Neural progenitor cell (in vitro differentiated cells): Measurements from ENCODE around the gene IGF2.

Experiments
- CTCF ChIP-seq: fragments of 200-600 bp; sonication (generic); IDR thresholded peaks from 2 replicates; pipeline ENCODE4 v1.5.1; 2017; ENCODE audit warnings: antibody characterized with exemption, mild to moderate bottlenecking
- EZH2 ChIP-seq: fragments of 200-600 bp; sonication (generic); IDR thresholded peaks from 2 replicates; pipeline ENCODE4 v1.6.1; 2017; ENCODE audit warnings: antibody characterized with exemption, mild to moderate bottlenecking, moderate library complexity

- no peak for TF ChIP-seq EZH2
- TF ChIP-seq CTCF: no peak
Measured at GRCh38 chr11:2095198-2095520, 44.0 kb downstream of the IGF2 start.
